Measurements from ENCODE around the gene IL1RN.

The IL1RN gene

DNA sequence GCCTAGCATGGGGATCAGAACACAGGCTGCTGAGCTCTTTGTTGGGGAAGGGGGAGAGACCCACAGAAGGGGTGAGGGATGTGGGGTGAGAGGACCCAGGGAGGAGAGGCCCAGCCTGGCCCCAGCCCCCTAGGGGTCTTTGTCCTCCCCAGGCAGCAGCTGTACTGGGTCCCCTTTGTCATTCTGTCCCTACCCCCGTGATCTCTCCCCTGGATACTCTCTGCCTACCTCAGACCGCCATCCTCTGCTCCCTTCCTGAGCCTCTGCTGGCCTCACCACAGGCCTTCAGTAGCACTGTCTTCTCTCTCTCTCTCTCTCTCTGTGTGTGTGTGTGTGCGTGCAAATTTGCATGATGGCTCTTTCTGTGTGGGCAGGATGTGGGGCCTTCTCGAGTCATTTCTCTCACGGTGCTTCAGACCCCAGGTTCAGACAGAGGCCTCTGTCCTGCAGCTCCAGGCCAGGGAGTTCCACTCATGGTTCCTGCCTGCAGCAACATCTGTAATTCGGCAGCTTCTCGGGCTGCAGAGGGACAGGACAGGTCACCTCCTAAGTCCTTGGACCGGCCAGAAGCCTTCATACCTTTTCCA is 47.7 kb downstream of the IL1RN start:
- no peak for DNase-seq (ENCODE audit: low spot score)

GRCh38 chr2:113175736-113176695 is 48.6 kb downstream of the IL1RN start:
- DNase-seq (ENCODE audit: low spot score): no peak

- DNase-seq (ENCODE audit: low spot score): no peak
These were observed 49.4 kb downstream of the IL1RN start for GRCh38 chr2:113176696-113177355.

DNA sequence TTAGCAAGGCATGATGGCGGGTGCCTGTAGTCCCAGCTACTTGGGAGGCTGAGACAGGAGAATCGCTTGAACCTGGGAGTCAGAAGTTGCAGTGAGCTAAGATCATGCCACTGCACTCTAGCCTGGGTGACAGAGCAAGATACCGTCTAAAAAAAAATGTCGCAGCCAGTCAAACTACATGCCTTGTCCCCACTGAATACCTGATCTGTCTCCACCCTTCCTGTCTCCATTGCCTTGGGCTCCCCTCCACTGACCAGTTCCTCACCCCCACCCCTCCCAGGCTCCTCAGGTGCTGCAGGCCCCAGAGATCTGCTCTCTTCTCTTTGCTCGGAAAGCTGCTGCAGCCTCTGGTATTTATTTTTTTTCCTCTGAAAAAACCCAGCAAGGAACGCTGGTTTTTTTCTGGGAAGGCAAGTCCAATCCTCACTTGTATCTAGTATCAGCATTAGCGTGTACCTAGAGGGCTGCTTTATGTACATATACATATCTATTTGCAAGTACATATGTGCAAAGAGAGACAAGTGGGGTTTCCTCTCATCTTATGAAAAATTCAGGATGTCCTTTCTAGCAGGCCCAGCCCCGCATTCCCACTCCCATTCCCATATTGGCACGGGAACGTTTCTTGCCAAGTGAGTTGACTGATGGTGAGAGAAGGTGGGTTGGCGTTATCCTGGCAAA is 50.8 kb downstream of the IL1RN start:
- no peak for DNase-seq (ENCODE audit: low spot score)

DNA sequence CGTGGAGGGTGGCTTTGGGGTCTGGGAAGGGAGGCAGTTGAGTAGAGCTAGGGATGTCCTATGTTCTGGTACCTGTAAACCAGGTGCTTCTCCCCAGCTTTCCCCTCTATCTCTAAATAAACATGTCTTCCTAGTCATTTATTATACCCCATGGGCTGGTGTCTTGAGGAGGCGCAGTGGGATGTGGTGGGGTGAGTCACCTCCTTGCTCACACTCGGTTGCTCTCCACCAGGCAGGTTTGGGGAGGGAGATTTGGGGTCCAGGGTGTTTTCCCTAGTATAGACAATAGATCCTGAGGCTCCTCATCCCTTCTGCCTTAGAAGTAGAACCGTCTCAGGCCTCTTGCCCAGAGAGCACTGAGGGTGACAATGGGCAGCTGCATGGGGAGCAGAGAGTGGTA is 51.5 kb downstream of the IL1RN start:
- no peak for DNase-seq (ENCODE audit: low spot score)

GRCh38 chr2:113179446-113180045 is 52.1 kb downstream of the IL1RN start:
- no peak for DNase-seq (ENCODE audit: low spot score)

DNA sequence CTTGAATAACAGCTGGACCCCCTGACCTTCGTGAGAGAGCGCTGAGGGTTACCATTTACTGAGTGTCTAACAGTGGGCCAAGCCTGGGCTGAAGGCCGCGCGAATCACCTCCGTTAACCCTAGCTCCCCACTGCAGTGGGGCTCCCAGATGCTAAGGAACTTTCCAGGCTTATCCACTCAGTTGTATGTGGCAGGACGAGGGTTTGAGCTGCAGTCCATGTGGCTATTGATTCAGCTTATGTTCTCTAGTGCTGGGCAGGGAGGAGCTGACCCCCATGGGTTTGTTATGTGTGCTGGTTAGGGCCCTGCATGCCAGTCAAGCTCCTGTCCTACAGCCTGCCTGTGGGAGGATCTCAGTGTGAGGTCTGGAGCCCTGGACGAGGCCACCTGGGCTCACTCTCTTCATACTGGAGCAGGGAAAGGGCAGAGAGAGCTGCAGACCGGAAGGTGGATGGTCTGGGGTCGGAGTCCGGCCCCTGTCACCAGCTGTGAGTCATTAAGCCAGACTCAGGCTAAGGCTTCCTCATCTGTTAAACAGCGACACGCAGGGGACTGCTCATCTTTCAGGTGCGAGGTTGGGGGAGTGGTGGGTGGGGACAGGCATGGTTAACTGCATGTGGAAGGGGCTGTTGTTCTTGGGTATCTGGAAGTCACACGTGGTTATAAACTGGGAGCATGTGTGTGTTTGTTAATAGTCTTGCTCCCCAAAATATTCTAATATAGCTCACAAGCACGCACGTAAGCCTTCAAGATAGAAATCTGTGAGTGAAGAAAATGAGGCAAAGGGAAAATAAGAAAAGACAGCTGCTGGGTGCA is 52.9 kb downstream of the IL1RN start:
- no peak for DNase-seq (ENCODE audit: low spot score)

DNA sequence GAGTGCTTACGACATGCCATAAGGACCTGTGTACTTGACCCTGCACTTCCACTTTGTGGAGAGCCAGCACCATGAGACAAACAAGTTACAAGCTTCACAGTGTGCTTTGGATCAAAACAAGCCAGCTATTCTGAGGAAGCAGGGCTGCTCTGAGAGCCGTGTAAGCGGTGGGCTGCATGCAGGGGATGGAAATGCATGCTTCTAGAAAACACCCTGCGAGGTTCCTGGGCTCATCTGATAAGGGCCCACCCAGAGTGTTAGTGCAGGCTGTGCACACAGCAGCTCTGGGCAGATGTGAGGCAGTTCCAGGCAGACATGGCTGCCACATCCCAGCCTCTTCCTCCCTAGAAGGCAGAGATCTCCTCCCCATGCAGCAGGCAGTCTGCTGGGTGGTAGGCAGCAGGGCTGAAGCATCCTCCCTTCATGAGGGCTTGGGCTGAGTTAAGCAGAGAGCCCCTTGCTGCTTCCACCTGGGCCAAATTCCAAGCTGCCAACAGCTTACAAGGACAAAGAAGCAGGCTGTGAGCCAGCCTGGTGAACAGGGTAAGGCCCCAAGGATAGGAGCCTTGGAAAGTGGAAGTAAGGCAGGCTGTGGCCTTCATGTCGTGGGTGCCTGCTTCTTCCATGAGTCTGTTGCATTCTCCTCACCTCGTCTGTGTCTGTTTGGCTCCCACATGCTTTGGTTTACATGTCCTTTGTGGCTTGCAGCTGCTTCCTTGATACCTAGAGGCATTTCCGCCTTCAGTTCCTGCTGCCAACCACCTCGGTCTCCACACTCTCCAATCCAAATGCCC is 54.1 kb downstream of the IL1RN start:
- no peak for DNase-seq (ENCODE audit: low spot score)

GRCh38 chr2:113182471-113183260 is 55.3 kb downstream of the IL1RN start:
- DNase-seq (ENCODE audit: low spot score): no peak

DNA sequence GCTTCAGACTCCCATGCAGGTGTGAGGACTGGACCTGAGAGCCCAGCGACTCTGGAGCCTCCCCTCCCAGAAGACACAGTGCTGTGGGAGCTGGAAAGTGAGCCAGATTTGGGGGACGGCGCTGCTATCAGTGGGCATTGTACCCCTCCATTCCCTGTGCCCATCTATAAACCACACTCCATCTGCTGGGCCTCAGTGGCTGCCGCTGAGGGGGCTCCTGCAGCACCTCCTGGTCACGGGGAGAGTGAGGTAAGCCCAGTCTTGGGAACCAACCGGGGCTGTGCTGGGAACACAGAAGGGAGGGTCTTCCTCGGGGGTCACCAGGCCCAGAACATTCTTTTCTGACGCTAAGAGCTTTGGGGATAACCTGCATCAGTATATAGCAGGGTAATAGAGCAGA is 55.9 kb downstream of the IL1RN start:
- DNase-seq (ENCODE audit: low spot score): no peak
